ENCODE measurements around the gene UVSSA.
"Not testable (repeated sequence)": the region's sequence is repeated elsewhere in the genome, so short reads cannot be mapped to it uniquely, and the experiment has no call there.

Gene UVSSA

DNA sequence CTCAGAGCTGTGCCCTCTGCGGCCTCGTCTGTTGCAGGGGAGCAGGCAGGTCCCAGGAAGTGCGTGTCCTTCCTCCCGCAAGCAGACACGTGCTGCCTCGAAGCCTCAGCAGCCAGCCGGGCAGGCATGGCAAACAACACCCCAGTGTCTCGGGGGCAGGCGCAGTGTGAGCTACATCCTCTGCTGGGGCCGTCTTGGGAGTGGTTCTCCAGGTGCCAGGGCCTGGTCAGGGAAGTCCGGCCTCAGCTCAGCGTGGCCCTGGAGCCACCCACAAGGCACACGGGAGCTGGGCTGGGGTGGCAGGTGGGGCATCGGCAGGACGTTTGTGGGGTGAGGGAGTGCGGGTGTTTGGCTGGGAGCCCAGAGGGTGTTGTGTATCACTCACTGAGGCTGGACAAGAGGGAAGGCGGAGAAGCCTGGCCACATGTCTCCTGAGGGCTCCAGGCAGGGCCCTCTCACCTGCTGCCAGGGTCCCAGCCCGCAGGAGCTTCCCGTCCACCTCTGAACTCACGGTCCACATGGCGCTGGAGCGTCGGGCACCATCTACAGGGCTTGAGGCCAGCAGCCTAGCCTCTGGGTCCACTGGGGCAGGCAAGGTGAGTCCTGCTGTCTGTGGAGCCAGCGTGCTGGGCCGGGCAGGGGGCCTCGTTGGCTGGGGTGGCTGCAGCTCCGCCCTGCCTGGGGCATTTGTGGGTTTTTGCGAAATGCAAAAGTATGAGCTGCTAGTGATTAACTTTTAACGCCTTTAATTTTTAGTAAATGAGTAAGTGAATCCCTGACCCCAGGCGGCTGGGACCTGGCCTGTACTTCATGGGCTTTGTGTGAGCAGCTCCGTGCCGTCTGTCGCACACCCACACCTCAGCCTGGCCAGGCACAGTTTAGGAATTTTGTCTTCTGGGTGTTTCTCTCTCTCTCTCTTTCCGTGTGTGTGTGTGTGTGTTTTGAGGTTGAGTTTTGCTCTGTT lies 17.3 kb upstream of the UVSSA start:
- DNase-seq = no peak

DNA sequence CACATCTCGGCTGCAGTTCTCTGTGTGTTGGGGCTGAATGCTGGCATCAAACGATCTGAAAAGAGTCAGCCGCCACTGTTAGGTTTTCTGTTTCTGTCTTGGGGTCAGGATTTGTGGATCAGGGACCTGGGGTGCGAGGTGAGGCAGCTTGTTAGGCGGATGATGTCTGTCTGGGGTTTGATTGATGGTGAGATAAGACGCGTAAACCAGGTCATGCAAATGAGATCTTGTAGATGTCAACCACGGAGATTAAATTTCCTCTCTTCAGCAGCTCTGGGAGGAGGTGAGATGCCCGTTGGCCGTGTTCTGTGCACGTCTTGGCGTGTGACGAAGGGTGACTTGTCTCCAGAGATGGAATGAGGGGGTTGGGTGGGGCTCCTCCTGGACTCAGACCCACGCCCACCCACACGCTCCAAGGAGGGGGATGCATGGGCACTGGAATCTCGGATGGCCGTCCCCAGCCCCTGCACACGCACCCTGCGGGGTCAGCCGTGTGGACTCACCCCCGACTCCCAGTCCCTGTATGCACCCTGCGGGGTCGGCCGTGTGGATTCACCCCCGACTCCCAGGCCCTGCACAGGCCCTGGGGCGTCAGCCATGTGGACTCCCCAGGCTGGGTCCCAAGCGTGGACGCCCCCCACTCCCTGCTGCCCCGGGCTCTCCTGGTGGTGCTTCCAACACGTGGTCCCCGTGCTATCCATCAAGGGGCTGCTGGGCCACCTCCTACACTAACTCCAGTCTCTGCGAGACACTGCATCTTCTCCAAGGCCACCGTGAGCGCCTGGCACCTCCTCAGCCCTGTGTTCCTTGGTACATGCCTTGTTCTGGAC lies 16.0 kb upstream of the UVSSA start:
- DNase-seq = no peak

DNA sequence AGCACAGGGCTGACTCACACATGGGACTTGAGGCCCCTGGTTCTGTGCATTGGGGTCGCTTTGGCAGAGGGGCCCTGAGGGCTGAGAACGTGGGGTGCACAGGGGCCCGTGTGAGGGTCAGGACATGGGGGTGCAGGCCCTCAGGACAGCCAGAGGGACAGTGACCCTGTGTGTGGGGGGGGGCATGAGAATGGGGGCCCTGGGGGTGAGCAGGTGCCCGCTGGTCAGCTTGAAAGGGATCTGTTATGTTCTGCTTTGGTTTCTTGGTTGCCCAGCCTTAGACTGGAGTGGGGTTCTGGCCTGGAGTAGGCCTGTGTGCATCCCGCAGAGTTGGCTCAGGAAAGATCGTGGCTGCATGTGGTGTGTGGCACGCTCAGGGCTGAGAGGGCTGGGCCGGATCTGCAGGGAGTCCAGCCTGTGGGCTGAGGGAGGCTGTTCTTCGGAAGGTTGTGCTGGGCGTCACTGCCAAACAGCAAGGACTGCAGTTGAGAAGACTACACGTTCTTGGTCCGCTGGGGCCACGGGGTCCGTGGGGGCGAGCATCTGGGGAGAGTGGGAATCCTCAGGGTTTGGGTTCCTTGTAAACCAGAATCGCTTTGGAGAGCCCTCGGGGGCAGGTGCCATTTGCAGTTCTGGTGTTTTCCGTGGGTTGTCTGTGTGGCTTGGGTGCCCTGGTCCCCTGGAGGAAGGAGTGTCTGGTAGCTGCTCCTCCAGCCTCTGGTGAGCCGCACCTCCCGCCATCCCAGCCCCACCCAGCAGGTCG lies 15.2 kb upstream of the UVSSA start:
- no peak for DNase-seq

DNA sequence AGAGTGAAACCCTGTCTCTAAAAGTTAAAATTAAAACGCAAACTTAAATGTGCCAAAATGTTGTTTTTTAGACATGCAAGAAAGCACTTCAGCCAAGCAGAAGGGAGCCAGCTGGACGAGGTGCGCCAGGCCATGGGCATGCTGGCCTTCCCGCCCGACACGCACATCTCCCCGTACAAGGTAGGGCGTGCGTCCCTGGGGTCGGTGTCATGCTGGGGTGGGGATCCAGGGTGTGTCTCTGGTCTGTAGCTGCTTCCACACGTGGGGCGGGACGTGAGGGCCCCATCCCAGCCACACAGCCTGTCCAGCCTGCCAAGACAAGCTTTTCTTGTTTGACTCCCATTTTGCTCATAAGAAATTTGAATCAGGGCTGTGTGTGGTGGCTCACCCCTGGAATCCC lies 14.3 kb upstream of the UVSSA start:
- DNase-seq = no peak

DNA sequence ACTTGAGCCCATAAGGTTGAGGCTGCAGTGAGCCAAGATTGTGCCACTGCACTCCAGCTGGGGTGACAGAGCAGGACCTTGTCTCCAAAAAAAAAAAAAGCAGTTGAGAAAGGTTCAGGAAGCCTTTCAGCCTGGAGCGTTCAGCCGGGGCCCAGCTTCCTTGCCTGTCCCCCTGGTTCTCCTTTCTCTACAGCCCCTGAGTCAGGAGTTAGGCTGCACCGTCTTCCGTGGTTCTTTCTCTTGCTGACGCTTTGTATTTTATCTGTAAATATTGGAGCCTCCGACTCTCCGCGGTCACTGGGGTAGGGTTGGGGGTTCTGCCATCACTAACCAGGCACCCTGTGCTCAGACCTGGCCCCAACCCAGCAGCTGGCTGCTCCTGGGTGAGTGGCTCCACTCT lies 13.8 kb upstream of the UVSSA start:
- DNase-seq = peak in 1 of 56 donors; percentile 37

DNA sequence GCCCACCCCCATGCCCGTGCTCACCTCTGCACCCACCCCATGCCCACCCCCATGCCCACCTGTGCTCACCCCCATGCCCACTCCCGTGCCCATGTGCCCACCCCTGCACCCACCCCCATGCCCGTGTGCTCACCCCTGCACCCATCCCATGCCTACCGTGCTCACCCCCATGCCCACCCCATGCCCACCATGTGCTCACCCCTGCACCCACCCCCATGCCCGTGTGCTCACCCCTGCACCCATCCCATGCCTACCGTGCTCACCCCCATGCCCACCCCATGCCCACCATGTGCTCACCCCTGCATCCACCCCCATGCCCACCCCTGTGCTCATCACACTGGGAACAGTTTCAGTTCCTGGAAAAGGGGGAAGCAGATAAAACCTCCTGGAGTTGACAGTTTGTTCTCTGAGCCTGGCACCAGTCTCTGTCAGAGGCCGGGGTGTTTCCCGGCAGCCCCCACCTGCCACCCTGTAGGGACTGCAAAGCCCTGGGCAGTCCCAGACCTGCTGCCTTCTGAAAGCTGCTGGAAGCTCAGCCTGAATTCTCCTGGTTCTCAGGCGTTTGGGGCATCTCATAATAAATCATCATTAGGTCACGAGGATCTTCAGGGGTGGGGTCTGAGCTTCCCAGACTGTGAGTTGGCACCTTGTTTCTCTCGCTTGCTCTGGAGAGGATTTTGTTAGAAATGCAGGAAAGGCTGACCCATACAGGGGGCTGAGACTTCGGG lies 13.0 kb upstream of the UVSSA start:
- peak in 4 of 56 donors; percentile 9 to 24 (median 15) for DNase-seq

DNA sequence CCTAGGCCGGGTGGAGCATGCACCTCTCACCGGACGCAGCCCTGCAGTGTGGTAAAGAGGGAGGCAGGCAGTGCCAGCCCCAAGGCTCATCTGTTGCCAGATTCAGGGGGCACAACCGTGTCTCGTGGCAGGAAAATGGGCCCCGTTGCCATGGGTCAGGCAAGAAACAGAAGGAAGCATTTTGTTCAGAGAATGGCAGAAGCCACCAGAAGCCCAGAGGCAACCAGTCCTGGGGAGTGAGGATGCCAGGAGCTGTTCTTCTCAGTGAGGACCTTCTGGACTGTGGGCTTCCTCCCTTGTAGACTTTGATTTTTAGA lies 12.5 kb upstream of the UVSSA start:
- DNase-seq = peak in 17 of 56 donors; percentile 3 to 54 (median 27)

DNA sequence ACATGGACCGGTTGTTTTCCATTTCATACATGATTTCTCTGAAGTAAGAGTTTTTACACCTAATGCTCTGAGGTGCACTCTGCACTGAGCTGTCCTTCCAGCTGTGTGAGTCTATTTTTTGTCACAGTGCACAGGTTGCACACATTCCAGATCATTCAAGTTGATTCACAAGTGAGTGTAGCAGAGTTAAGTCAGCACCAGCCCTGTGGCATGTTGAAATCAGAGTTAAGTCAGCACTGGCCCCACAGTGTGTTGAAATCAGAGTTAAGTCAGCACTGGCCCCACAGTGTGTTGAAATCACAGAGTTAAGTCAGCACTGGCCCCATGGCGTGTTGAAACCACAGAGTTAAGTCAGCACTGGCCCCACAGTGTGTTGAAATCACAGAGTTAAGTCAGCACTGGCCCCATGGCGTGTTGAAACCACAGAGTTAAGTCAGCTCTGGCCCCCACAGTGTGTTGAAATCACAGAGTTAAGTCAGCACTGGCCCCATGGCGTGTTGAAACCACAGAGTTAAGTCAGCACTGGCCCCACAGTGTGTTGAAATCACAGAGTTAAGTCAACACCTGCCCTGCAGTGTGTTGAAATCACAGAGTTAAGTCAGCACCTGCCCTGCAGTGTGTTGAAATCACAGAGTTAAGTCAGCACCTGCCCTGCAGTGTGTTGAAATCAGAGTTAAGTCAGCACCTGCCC lies 11.7 kb upstream of the UVSSA start:
- DNase-seq = not testable (repeated sequence)

DNA sequence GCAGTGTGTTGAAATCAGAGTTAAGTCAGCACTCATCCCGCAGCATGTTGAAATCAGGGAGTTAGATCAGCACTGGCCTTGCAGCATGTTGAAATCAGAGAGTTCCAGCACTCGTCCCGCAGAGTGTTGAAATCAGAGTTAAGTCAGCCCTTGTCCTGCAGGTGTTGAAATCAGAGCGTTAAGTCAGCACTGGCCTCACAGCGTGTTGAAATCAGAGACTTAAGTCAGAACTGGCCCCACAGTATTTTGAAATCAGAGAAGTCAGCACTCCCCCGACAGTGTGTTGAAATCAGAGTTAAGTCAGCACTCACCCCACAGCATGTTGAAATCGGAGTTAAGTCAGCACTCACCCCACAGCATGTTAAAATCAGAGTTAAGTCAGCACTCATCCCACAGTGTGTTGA lies 10.9 kb upstream of the UVSSA start:
- DNase-seq = no peak

DNA sequence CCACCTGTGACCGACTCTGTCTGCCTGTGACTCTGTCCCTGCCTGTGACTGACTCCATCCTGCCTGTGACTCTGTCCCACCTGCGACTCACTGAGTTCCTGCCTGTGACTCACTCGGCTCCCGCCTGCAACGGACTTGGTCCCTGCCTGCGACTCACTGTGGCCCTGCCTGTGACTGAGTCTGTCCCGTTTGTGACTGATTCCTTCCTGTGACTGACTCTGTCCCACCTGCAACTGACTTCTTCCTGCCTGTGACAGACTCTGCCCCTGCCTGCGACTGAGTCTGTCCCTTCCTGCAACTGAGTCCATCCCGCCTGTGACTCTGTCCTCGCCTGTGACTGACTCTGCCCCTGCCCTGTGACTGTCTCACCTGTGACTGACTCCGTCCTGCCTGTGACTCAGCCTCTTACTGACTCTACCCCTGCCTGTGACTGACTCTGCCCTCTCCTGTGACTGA lies 9.6 kb upstream of the UVSSA start:
- DNase-seq = no peak

DNA sequence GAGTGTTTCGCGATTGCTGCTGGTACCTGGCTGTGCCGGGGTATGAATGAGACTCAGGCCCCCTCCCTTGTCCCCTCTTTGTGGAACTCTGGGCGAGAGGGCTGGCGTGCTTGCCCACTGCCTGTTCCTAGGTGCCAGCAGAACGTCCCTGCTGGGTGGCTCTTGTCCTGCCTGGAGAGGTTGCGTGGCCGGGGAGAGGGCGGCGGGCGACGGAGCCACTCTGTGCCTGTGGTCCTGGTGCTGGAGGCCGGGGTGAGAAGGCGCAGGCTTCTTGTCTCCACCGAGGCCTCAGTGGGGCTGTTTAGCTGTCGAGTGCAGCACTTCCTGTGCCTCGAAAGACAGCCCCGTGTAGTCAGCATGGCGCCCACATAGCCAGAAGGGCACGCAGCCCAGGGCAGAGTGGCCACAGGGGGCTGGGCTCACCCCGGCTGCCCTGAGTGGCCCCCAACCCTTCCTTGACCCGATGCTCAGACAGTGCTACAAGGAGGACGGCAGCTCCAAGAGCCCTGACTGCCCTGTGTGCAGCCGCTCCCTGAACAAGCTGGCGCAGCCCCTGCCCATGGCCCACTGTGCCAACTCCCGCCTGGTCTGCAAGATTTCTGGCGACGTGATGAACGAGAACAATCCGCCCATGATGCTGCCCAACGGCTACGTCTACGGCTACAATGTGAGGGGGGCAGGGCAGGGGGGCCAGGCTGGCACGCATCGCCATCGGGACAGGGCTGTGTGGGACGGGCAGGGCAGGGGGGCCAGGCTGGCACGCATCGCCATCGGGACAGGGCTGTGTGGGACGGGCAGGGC lies 8.9 kb upstream of the UVSSA start:
- DNase-seq = no peak

DNA sequence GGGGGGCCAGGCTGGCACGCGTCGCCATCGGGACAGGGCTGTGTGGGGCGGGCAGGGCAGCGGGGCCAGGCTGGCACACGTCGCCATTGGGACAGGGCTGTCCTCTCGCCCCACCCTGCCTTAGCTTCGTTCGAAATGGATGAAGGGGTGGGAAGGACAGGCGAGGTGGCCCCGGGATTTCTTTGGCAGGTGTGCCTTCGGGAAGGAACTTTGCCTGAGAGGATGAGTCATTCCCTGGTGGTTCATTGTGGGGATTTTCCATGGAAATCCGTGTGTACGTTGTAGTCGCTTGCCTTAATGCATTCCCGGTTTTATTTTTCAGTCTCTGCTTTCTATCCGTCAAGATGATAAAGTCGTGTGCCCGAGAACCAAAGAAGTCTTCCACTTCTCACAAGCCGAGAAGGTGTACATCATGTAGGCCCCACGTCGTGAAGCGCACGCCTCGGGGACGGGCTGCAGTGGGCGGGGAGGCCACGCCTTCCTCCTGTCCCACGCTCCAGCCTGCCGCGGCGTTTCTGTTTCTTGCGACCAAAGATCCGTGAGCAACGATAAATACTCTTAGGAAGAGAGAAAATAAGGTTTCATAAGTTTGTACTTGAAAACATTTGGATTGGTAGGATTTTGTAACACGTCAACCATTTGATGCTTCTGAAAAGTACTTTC lies 8.1 kb upstream of the UVSSA start:
- DNase-seq = no peak

DNA sequence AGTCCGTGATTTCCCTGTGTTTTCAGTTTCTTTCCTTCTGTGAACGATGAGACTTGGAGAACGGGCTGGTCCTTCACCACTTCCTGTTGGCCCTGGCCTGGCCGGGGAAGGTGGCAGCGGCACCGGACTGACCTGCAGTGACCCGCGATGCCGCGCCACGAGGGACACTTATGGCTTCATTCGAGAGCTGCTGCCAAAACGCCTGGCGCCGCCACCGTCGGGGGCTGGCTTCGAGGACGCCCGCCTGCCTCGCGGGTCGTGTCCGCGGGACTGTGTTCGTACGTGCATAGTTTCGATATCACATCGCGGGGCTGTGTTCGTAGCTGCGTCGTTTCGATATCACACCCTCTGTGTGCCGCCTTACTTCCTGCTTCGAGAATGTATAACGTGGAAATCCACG lies 7.5 kb upstream of the UVSSA start:
- DNase-seq = no peak

DNA sequence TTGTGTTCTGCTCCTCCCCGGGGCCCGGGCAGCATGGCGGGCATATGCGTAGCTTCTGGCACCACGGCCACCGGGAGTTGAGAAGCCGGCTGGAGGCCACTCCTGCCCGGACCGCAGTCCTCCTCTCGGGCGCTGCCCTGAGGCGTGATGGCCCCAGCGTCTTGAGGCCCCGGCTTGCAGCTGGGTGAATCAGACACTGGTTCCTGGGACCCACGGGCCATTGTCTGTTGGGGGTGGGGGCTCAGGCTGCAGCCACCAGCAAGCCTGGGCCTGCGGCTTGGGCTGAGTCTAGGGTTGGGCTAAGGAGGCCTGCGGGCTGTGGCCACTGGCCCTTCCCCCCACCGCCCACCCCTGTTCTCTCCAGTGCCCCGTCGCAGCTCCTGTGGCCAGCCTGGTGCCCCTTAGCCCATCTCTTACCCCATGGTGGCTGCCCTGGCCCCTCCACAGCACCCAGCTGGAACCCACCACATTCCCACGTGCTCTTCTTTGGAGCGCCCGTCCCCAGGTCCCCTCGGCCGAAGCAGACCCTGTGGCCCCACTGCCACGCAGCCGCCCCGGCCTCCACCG lies 6.7 kb upstream of the UVSSA start:
- DNase-seq = no peak

DNA sequence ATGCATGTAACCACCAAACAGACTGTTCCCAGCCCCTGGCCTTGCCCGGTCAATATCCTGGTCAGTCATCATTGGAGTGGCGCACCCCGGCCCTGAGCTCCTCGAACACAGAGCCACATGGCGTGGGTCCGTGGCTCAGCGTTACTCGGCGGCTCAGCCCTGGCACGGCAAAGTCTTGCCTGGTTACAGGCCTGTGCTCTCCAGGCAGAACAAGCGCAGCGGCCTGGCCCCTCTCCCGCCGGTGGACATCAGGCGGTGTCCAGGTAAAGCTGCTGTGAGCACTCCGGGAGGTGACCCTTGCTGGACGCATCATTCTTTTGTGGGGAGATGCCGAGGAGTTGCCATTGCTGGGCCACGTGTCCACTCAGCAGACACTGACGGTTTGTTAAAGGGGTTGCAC lies 6.1 kb upstream of the UVSSA start:
- no peak for DNase-seq

DNA sequence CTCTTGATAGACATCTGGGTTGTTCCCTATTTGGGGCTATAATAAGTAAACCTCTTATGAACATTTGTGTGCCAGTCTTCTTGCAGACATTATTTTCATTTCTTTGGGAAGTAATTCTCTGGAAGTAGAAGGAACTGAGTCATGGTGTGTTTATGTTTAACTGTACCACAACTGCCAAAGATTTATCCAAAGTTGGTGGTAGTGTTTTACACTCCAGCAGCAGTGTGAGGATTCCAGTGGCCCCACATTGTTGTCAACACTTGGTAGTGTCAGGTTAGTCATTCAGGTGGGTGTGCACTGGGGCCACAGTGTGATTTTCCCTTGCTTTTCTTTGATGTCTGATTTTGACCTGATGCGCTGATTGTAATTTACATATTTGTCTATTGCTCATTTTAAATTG lies 5.0 kb upstream of the UVSSA start:
- no peak for DNase-seq

DNA sequence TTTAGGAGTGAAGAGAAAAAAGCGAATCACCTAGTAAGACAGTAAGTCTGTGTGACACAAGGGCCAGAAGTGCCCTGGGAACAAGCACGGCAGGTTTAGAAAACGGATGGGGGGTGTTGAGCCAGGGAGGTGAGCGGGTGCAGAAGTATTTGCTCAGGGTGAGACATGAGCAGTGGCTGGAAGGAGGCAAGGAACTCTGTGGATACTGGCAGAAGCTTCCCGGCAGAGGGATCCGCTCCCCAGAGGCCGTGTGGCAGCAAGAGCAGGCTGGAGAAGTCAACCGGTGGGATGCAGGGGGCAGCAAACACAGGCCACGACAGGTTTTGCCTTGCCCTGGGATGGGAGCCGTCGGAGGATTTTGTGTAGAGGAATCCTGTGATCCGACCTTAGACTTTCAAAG lies 2.3 kb upstream of the UVSSA start:
- DNase-seq = no peak

All from amygdala (tissue), 56 donors.